CD8-positive, alpha-beta memory T cell (primary cell): ENCODE data around the gene RNF220. TPM values are rescaled to one million over a fixed set of nuclear protein-coding genes. Genes with fewer than 3 reads are reported as not detected.

Experiments
- CTCF ChIA-PET: fragments of 350-600 bp; sonication (Branson Sonifier 250); formaldehyde crosslinking; loops from one replicate; lab custom pipeline; 2021; ENCODE audit warnings: antibody characterized with exemption; lab: Charles Lee
- POLR2A ChIA-PET: fragments of 350-600 bp; sonication (Branson Sonifier 250); formaldehyde crosslinking; loops from one replicate; lab custom pipeline; 2021; ENCODE audit warnings: antibody characterized with exemption; lab: Charles Lee
- DNase-seq, 5 donors: peaks; one replicate each; pipeline versions ENCODE4 v3.0.0 to v3.0.0-alpha.2; 2020 to 2022; ENCODE audit warnings: mixed read lengths in 1 of 5
- H3K27ac ChIP-seq: one replicate; pipeline ENCODE4 v1.7.0; 2013; ENCODE audit warnings: low read depth, mild to moderate bottlenecking, low read length, moderate library complexity
- H3K27me3 ChIP-seq: 2 replicates; pipeline ENCODE4 v1.7.0; 2013; ENCODE audit warnings: low read length, mild to moderate bottlenecking; ENCODE audit not compliant: insufficient read depth, poor library complexity, severe bottlenecking
- H3K36me3 ChIP-seq: 2 replicates; pipeline ENCODE4 v1.7.0; 2013; ENCODE audit warnings: mild to moderate bottlenecking, low read length, moderate library complexity; ENCODE audit not compliant: insufficient read depth
- H3K4me1 ChIP-seq: 2 replicates; pipeline ENCODE4 v1.7.0; 2013; ENCODE audit warnings: mild to moderate bottlenecking, low read length, moderate library complexity; ENCODE audit not compliant: insufficient read depth
- H3K4me3 ChIP-seq: 2 replicates; pipeline ENCODE4 v1.7.0; 2013; ENCODE audit warnings: mild to moderate bottlenecking, low read length
- H3K9me3 ChIP-seq: 2 replicates; pipeline ENCODE4 v1.7.0; 2013; ENCODE audit warnings: mild to moderate bottlenecking, low read length
- H3K27ac Mint-ChIP-seq, 8 donors: one replicate each; pipeline ENCODE4 v1.8.0; 2020 to 2021; ENCODE audit warnings: mixed read lengths in 8 of 8, mild to moderate bottlenecking in 6 of 8, inconsistent platforms in 3 of 8, moderate library complexity in 3 of 8
- H3K27me3 Mint-ChIP-seq, 2 donors: one replicate each; pipeline ENCODE4 v1.8.0; 2020 to 2021; ENCODE audit warnings: mixed read lengths in 2 of 2, mild to moderate bottlenecking in 1 of 2, moderate library complexity in 1 of 2
- H3K36me3 Mint-ChIP-seq, 3 donors: one replicate each; pipeline ENCODE4 v1.8.0; 2020 to 2021; ENCODE audit warnings: mixed read lengths in 3 of 3, inconsistent platforms in 1 of 3, mild to moderate bottlenecking in 1 of 3
- H3K4me1 Mint-ChIP-seq, 3 donors: one replicate each; pipeline ENCODE4 v1.8.0; 2020 to 2021; ENCODE audit warnings: mixed read lengths in 3 of 3, inconsistent platforms in 1 of 3, mild to moderate bottlenecking in 1 of 3
- H3K4me3 Mint-ChIP-seq, 7 donors: one replicate each; pipeline ENCODE4 v1.8.0; 2020 to 2021; ENCODE audit warnings: mixed read lengths in 7 of 7, mild to moderate bottlenecking in 6 of 7, moderate library complexity in 4 of 7, inconsistent platforms in 2 of 7
- H3K9me3 Mint-ChIP-seq, 5 donors: one replicate each; pipeline ENCODE4 v1.8.0; 2020 to 2022; ENCODE audit warnings: mixed read lengths in 5 of 5, mild to moderate bottlenecking in 3 of 5, moderate library complexity in 2 of 5, inconsistent platforms in 1 of 5
- polyA plus RNA-seq: library from polyadenylated mRNA; unstranded; fragments of 300-500 nt; fragmentation: Illumina TruSeq; gene quantifications from one replicate; pipeline ENCODE4 v1.2.3, GENCODE V29; 2021
- total RNA-seq, 2 experiments: library from RNA; stranded (reverse); gene quantifications; one replicate each; pipeline ENCODE4 v1.2.3, GENCODE V29; 2021

RNF220 gene
- total and polyA plus RNA-seq, 3 experiments from 2014 or later: 104 to 115 (median 115) TPM

- Mint-ChIP-seq H3K4me3 (no peak overlapping the region), H3K27me3 (no peaks in the 10 kb centered on the region), H3K9me3 (no peaks in the 10 kb centered on the region), H3K4me1 (peaks cover 0 to 1% (median 0%) of the 10 kb centered on the region in 3 donors), H3K36me3 (peaks cover 0 to 60% (median 9%) of the 10 kb centered on the region in 3 donors), H3K27ac (peak overlapping the region in 5 of 8 donors; percentile 44 to 68 (median 50))
- CTCF ChIA-PET: interaction anchor here (0.7 to 3.9 kb wide), 31 partner anchors 11 to 441 kb away, joined by 3 to 52 read pairs (median 3); partner anchors contain the start of genes ARMH1, DMAP1 and TMEM53
- no peaks in the 10 kb centered on the region for H3K4me1 ChIP-seq
- POLR2A ChIA-PET: interaction anchor here (1.4 to 1.5 kb wide), 3 partner anchors 10 to 22 kb away, joined by 3 to 5 read pairs (median 5); partner anchors contain the start of genes ARMH1 and TMEM53
- no peaks in the 10 kb centered on the region for H3K9me3 ChIP-seq
- H3K36me3 ChIP-seq: peaks cover 14% of the 10 kb centered on the region
- DNase-seq: peak; percentile 51 to 83 (median 67)
- no peak overlapping the region for H3K4me3 ChIP-seq
- H3K27me3 ChIP-seq: no peaks in the 10 kb centered on the region
- no peak overlapping the region for H3K27ac ChIP-seq
Measured at GRCh38 chr1:44652445-44653106, 247.5 kb downstream of the RNF220 start.

DNA sequence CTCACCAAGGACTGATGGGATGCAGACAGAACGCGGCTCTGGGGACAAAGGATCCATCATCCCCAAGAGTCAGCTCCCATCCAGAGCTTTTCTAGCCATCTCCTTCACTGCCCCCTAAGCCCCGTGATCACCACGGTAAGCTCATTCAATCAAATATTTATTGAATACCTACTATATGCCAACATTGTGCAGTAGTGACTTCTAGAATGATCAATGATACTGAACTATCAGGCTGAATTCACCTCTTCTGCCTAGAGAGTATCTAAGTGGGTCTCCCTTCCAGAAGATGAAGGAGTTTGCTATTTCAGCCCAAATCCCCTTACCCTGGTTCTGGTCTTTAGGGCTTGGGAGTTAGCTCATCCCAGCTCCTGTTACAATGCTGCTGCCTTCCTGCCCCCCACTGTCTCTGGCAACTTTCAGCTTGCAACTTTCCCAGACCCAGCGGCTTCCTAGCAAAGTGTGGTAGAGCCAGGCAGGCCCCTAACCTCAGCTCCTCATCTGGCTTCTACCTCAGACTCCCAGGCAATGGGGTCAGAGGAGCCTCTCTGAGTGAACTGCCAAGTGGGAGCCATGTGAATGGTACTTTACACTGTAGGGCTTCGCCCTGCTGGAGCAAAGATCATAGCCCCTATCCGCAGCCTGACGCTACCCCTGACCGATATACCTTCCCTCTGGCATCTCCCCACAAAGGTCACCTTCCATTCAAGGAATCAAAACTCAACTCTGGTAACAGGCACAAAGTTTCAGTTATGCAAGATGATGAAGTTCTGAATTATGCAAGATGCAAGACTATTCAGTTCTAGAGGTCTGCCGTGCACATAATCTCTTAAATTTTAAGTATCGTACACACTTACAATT, 248.3 kb downstream of the RNF220 start:
- peak overlapping the region in 2 of 8 donors; percentile 27 to 44 for H3K27ac Mint-ChIP-seq
- POLR2A ChIA-PET: interaction anchor here (1.4 to 1.5 kb wide), 3 partner anchors 11 to 22 kb away, joined by 3 to 5 read pairs (median 5); partner anchors contain the start of genes ARMH1 and TMEM53
- H3K36me3 ChIP-seq: peaks cover 9% of the 10 kb centered on the region
- H3K4me1 Mint-ChIP-seq: peaks cover 0 to 1% (median 0%) of the 10 kb centered on the region in 3 donors
- H3K9me3 ChIP-seq: no peaks in the 10 kb centered on the region
- no peaks in the 10 kb centered on the region for H3K27me3 ChIP-seq
- no peak for DNase-seq
- no peak overlapping the region for H3K4me3 ChIP-seq
- H3K9me3 Mint-ChIP-seq: no peaks in the 10 kb centered on the region
- no peaks in the 10 kb centered on the region for H3K27me3 Mint-ChIP-seq
- no peak overlapping the region for H3K4me3 Mint-ChIP-seq
- H3K27ac ChIP-seq: no peak overlapping the region
- CTCF ChIA-PET: interaction anchor here (0.7 to 3.9 kb wide), 27 partner anchors 10 to 442 kb away, joined by 3 to 52 read pairs (median 5); partner anchors contain the start of genes ARMH1, DMAP1 and TMEM53
- H3K36me3 Mint-ChIP-seq: peaks cover 0 to 52% (median 9%) of the 10 kb centered on the region in 3 donors
- no peaks in the 10 kb centered on the region for H3K4me1 ChIP-seq

DNA sequence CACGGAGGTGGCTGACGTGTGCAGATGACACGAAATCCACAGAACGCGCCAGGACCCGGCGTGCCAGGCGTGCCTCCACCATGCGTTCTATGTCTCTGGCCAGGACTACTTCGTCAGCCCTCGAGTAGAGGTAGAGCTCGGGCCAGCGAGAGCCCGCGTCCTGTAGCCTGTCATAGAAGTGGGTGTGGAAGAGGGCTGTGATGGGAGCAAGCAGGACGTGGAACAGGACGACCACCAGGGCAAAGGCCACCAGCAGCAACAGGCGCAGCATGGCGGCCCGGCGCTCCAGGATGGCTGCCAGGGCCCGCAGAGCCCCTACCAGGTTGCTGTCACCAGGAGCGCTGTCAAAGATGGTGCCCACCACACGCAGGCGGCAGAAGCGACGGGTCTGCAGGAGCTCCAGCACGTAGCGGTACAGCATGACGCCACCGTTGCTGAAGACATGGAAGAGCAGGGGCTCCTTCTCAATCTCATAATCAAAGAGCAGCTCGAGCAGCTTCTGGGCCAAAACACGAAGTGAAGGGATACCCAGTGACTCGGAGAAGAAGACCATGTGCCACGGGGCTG, 249.6 kb downstream of the RNF220 start:
- Histone ChIP-seq H3K27me3 (no peaks in the 10 kb centered on the region), H3K36me3 (peaks cover 4% of the 10 kb centered on the region), H3K4me1 (no peaks in the 10 kb centered on the region), H3K9me3 (no peaks in the 10 kb centered on the region), H3K27ac (no peak overlapping the region), H3K4me3 (no peak overlapping the region)
- Mint-ChIP-seq H3K27me3 (no peaks in the 10 kb centered on the region), H3K36me3 (peaks cover 0 to 38% (median 3%) of the 10 kb centered on the region in 3 donors), H3K4me3 (no peak overlapping the region), H3K9me3 (no peaks in the 10 kb centered on the region), H3K4me1 (peaks cover 0 to 1% (median 0%) of the 10 kb centered on the region in 3 donors), H3K27ac (no peak overlapping the region)
- no peak for DNase-seq
- POLR2A ChIA-PET: no interaction called here
- CTCF ChIA-PET: interaction anchor here (1.2 to 2.1 kb wide), 3 partner anchors 9 to 83 kb away, joined by 4 to 6 read pairs (median 4); no protein-coding TSS in a partner anchor

GRCh38 chr1:44655609-44656008, 250.6 kb downstream of the RNF220 start:
- H3K36me3 Mint-ChIP-seq: peaks cover 0 to 30% (median 3%) of the 10 kb centered on the region in 3 donors
- peaks cover 0 to 1% (median 0%) of the 10 kb centered on the region in 3 donors for H3K4me1 Mint-ChIP-seq
- no peak for DNase-seq
- no peak overlapping the region for H3K4me3 Mint-ChIP-seq
- H3K27me3 ChIP-seq: no peaks in the 10 kb centered on the region
- H3K9me3 Mint-ChIP-seq: no peaks in the 10 kb centered on the region
- H3K4me3 ChIP-seq: no peak overlapping the region
- H3K36me3 ChIP-seq: peaks cover 4% of the 10 kb centered on the region
- H3K4me1 ChIP-seq: no peaks in the 10 kb centered on the region
- H3K27me3 Mint-ChIP-seq: no peaks in the 10 kb centered on the region
- no peaks in the 10 kb centered on the region for H3K9me3 ChIP-seq
- CTCF ChIA-PET: interaction anchor here (1.1 to 2.1 kb wide), 4 partner anchors 8 to 84 kb away, joined by 3 to 6 read pairs (median 4); partner anchors contain the start of gene ARMH1
- no peak overlapping the region for H3K27ac ChIP-seq
- POLR2A ChIA-PET: no interaction called here
- H3K27ac Mint-ChIP-seq: peak overlapping the region in 1 of 8 donors; percentile 15

DNA sequence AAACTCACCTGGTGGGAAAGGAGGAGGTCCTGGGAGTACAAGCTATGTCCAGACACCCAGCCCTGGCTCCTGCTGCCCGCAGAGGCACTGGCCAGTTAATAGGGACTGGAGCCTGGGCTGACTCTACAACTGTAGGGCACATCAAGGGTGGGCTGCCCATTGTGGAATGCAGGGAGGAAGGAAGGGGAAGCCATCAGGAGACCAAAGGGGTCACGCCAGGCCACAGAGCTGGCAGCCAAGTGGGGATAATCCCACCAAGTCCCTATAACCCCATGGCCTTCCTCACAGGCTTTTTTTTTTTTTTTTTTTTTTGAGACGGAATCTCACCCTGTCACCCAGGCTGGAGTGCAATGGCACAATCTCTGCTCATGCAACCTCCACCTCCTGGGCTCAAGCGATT, 254.5 kb downstream of the RNF220 start:
- Histone ChIP-seq H3K4me1 (peaks cover 4% of the 10 kb centered on the region), H3K4me3 (no peak overlapping the region), H3K27ac (no peak overlapping the region), H3K36me3 (no peaks in the 10 kb centered on the region), H3K9me3 (no peaks in the 10 kb centered on the region), H3K27me3 (no peaks in the 10 kb centered on the region)
- CTCF ChIA-PET: interaction anchor here (0.6 kb wide), 1 partner anchor 441 kb away, joined by 3 read pairs; no protein-coding TSS in a partner anchor
- peak overlapping the region in 1 of 8 donors; percentile 64 for H3K27ac Mint-ChIP-seq
- no peaks in the 10 kb centered on the region for H3K27me3 Mint-ChIP-seq
- H3K4me3 Mint-ChIP-seq: no peak overlapping the region
- H3K4me1 Mint-ChIP-seq: peaks cover 3 to 8% (median 4%) of the 10 kb centered on the region in 3 donors
- H3K36me3 Mint-ChIP-seq: peaks cover 0 to 7% (median 3%) of the 10 kb centered on the region in 3 donors
- no peaks in the 10 kb centered on the region for H3K9me3 Mint-ChIP-seq
- no peak for DNase-seq
- POLR2A ChIA-PET: no interaction called here

GRCh38 chr1:44660176-44660575, 255.1 kb downstream of the RNF220 start:
- DNase-seq: no peak
- Mint-ChIP-seq H3K4me1 (peaks cover 9 to 14% (median 10%) of the 10 kb centered on the region in 3 donors), H3K36me3 (peaks cover 0 to 4% (median 3%) of the 10 kb centered on the region in 3 donors), H3K9me3 (no peaks in the 10 kb centered on the region), H3K4me3 (no peak overlapping the region), H3K27ac (no peak overlapping the region), H3K27me3 (no peaks in the 10 kb centered on the region)
- no peak overlapping the region for H3K4me3 ChIP-seq
- POLR2A ChIA-PET: no interaction called here
- no peaks in the 10 kb centered on the region for H3K27me3 ChIP-seq
- H3K9me3 ChIP-seq: no peaks in the 10 kb centered on the region
- peaks cover 8% of the 10 kb centered on the region for H3K4me1 ChIP-seq
- CTCF ChIA-PET: interaction anchor here (0.6 kb wide), 1 partner anchor 442 kb away, joined by 3 read pairs; no protein-coding TSS in a partner anchor
- no peaks in the 10 kb centered on the region for H3K36me3 ChIP-seq
- H3K27ac ChIP-seq: no peak overlapping the region

DNA sequence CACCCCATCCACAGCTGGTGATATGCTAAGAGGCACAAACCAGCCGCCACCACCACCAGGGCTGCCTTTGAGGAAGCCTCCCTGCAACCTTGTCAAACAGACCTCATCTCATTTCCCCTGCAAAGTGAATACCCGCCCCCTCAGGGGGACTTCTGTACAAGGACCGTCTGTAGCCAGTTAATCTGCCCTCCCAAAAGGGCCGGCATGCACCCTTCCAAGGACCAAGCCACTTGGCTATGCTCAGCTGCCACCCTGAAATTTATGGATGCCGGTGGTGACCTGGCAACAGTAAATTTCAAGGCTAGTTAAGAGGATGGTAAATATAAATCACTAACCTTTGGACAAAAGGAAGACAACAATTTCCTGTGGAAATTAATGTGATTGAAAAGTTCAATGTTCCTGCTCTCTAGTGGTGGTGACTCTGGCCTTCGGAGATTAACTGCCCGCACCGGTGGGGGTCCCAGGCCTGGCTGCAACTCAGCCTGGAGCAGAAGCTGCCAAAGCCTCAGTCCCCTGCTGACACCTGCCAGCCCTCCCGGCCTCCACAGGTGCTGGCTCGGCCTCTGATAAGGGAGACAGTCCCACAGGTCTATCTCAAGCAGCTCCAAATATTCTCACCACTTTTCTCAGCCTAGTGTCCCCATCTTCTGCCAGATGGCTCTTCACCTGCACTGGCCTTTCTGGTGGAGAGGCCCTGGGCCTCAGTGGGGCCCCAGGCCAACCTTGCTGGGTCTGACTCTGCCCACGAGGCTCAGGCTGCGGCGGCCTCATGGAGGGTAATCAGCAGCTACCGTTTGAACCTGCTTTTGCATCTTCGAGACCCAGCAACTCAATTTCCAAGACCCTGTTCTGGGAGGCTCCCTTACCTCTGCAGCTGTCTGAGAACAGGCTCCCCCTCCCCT, 257.0 kb downstream of the RNF220 start:
- Mint-ChIP-seq H3K4me3 (no peak overlapping the region), H3K9me3 (no peaks in the 10 kb centered on the region), H3K27ac (no peak overlapping the region), H3K36me3 (peaks cover 0 to 3% (median 0%) of the 10 kb centered on the region in 3 donors), H3K4me1 (peaks cover 10 to 14% (median 10%) of the 10 kb centered on the region in 3 donors), H3K27me3 (no peaks in the 10 kb centered on the region)
- Histone ChIP-seq H3K27me3 (no peaks in the 10 kb centered on the region), H3K9me3 (no peaks in the 10 kb centered on the region), H3K36me3 (no peaks in the 10 kb centered on the region), H3K4me1 (peaks cover 8% of the 10 kb centered on the region), H3K27ac (no peak overlapping the region), H3K4me3 (no peak overlapping the region)
- no peak for DNase-seq
- ChIA-PET CTCF (interaction anchor here (3.2 kb wide), 1 partner anchor 10 kb away, joined by 17 read pairs; no protein-coding TSS in a partner anchor), POLR2A (no interaction called here)
